Measurements from ENCODE around the gene FAM24B. TPM values are rescaled to one million over a fixed set of nuclear protein-coding genes. Genes with fewer than 3 reads are reported as not detected.
"Not testable (repeated sequence)": the region's sequence is repeated elsewhere in the genome, so short reads cannot be mapped to it uniquely, and the experiment has no call there.

Gene FAM24B, protein sequence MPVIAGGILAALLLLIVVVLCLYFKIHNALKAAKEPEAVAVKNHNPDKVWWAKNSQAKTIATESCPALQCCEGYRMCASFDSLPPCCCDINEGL
- total RNA-seq: 1 to 10 TPM; 2.6 to 4.9 (median 4.7) TPM
- long read RNA-seq, donor 1, partial matches to known transcripts: 0 of 1 reads
- long read RNA-seq, donor 1, other reads (novel, unspliced or antisense): 0 of 1 reads
- long read RNA-seq, donor 2: 0 reads

DNA sequence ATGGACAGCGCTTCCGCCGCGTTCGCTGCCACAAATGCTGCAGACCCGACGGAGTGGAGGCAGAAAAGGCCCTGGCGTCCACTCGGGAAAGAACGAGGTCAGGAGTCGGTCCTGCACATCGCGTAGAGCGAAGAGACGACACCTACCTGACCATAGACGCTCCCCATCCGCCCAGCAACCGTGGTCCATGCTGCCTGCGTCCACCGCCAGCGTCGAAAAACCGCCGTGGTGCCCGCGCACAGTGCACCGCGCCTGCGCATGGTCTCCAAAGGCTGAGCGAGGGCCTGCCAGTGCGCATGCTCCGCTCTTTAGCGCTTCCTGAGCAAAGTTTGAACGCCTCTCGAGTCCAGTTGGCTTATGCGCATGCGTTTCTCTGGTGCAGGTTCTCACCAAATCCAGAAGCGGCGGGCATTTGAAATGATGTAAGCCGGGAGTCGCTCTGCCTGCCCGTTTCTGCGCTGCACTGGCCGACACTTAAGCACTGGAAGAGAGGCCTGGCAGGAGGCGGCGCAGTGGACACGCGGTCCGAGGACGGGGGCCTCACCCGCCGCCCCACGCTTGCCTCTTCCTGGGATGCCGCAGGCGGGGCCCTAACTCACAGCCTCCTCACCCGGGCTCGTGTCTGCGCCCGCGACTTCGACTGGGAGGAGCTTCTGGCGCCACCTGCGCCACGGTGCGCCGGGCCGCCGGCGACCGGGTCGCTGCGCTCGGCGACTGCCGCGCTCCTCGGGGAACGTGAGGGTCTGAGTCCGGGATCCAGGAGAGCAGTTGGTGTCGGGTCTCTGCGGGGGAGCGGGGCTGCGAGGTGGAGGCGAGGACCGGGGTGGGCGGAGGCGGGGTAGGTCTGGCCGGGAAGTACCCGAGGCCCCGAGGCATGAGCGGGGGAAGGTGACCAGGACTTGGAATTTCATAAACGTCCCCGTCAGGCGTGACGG lies at the start of gene FAM24B:
Gene FAM24B, minus strand, starts transcription at position 243 of the 935 bp plus-strand sequence. CDS start 29,066 bp downstream, outside the sequence.
- H3K36me3 ChIP-seq (ENCODE audit: low read depth): no peaks in the 10 kb centered on the region
- H3K4me3 ChIP-seq: peak within 1 kb of the TSS; percentile 25
- peaks cover 4% of the 10 kb centered on the region for H3K4me1 ChIP-seq (ENCODE audit: low read depth)
- DNase-seq (peak; percentile 94 to 97 (median 95)), ATAC-seq (peak; percentile 98)
- intact Hi-C loops (cut with DNase I, micrococcal nuclease): no loop called here
- H3K9me3 ChIP-seq: no peaks in the 10 kb centered on the region
- TF ChIP-seq, protein P1, sequence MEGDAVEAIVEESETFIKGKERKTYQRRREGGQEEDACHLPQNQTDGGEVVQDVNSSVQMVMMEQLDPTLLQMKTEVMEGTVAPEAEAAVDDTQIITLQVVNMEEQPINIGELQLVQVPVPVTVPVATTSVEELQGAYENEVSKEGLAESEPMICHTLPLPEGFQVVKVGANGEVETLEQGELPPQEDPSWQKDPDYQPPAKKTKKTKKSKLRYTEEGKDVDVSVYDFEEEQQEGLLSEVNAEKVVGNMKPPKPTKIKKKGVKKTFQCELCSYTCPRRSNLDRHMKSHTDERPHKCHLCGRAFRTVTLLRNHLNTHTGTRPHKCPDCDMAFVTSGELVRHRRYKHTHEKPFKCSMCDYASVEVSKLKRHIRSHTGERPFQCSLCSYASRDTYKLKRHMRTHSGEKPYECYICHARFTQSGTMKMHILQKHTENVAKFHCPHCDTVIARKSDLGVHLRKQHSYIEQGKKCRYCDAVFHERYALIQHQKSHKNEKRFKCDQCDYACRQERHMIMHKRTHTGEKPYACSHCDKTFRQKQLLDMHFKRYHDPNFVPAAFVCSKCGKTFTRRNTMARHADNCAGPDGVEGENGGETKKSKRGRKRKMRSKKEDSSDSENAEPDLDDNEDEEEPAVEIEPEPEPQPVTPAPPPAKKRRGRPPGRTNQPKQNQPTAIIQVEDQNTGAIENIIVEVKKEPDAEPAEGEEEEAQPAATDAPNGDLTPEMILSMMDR (IDR thresholded peaks at IDR 0.05): no peak

DNA sequence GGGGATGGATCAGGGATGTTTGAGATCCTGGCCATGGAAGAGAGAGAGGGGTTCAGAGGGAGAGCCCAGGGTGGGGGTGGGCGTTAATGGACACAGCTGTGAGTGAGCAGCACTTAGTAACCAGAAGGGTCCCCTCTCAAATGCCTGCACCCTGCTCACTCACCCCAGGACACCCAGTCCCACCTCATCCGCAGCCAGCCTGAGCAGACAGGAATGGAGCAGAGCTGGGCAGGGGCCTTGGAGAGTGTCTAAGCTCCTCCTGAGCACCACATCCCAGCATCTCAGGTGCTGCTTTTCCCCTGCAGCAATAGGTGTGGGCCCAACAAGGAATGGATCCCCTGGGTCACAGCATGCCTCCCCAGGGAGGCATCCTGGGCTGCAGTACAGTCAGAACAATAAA lies 36.3 kb upstream of the FAM24B start:
- Histone ChIP-seq H3K36me3 (ENCODE audit: low read depth) (no peaks in the 10 kb centered on the region), H3K4me1 (ENCODE audit: low read depth) (no peaks in the 10 kb centered on the region), H3K9me3 (no peaks in the 10 kb centered on the region), H3K4me3 (no peak overlapping the region)
- DNase-seq (no peak), ATAC-seq (no peak)
- intact Hi-C loops (cut with DNase I, micrococcal nuclease): no loop called here
- TF ChIP-seq, protein P1 (IDR thresholded peaks at IDR 0.05): no peak

DNA sequence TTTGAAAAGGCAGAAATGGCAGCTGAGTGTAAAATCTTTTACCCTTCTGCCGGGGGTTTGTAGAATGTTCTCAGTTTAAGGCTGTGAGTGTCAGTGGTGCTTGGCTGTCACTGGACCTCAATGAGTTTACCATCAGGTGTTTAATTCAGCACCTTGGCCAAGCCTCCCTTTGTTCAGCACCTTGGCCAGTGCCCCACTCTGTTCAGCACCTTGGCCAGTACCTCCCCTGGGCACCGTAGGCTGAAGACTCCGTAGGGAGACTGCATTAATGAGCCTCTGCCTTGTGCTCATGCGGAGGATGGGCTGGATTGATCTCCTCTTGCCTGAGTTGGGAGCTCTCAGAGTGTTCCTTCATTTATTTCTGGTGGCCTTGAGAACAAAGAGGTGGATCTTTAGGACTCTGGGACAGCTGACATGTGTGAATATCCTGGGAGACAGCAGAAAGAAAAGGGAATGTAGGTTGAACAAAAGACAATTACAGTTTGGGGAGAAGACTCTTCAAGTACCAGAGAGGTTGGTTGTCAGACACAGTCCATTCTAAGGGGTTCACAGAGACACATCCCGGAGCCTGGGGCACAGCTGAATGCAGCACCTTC lies 32.6 kb upstream of the FAM24B start:
- H3K4me3 ChIP-seq: no peak overlapping the region
- H3K4me1 ChIP-seq (ENCODE audit: low read depth): no peaks in the 10 kb centered on the region
- TF ChIP-seq, protein P1 (IDR thresholded peaks at IDR 0.05): no peak
- H3K36me3 ChIP-seq (ENCODE audit: low read depth): no peaks in the 10 kb centered on the region
- DNase-seq (peak in 2 of 3 donors; percentile 68 to 70), ATAC-seq (peak; percentile 77)
- no peaks in the 10 kb centered on the region for H3K9me3 ChIP-seq
- intact Hi-C loops (cut with DNase I, micrococcal nuclease): no loop called here

DNA sequence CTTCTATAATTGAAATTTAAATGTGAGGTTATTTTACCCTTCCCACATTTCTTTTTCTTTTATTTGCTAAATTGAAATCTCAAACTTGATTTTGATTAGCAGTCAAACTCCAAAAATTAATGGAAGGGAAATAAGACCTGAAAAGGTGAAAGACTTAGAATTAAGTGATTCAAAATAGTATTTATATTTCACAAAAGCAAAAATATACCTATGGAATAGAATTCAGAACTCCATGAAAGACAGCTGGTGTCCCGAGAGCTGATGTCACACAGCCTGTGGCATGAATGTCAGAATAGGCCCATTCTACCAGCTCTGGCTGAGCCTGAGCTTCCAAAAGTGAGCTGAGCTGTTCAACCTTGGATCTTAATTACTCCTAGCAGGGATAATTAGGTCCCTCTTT lies 30.9 kb upstream of the FAM24B start, which contains the start of gene FAM24A:
Gene FAM24A, plus strand, starts transcription at position 301 of the 400 bp plus-strand sequence. CDS start 1,025 bp downstream, outside the sequence.
- no peaks in the 10 kb centered on the region for H3K9me3 ChIP-seq
- DNase-seq (no peak), ATAC-seq (no peak)
- H3K4me1 ChIP-seq (ENCODE audit: low read depth): no peaks in the 10 kb centered on the region
- H3K36me3 ChIP-seq (ENCODE audit: low read depth): no peaks in the 10 kb centered on the region
- H3K4me3 ChIP-seq: no peak within 1 kb of the TSS
- TF ChIP-seq, protein P1 (IDR thresholded peaks at IDR 0.05): no peak
- intact Hi-C loops (cut with DNase I, micrococcal nuclease): no loop called here

DNA sequence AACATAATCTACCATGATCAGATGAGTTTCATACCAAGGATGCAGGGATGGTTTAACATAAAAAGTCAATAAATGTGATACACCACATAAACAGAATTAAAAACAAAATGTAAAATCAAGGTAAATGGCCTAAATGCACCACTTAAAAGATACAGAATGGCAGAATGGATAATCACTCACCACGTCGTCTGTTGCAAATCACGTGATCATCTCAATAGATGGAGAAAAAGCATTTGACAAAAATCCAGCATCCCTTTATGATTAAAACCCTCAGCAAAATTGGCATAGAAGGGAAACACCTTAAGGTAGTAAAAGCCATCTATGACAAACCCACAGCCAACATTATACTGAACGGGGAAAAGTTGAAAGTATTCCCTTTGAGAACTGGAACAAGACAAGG lies 24.5 kb upstream of the FAM24B start:
- H3K9me3 ChIP-seq; intact Hi-C loops (cut with DNase I, micrococcal nuclease); H3K36me3 ChIP-seq (ENCODE audit: low read depth); ATAC-seq; DNase-seq; H3K4me1 ChIP-seq (ENCODE audit: low read depth); H3K4me3 ChIP-seq: not testable (repeated sequence)

Data from mucosa of descending colon (tissue), 3 donors.